HCT116 (cell line): ENCODE results near the gene GSTT4.
"Not testable (repeated sequence)": the region's sequence is repeated elsewhere in the genome, so short reads cannot be mapped to it uniquely, and the experiment has no call there.

Source experiments
- CBX3 ChIP-seq: IDR thresholded peaks from 2 replicates; pipeline ENCODE4 v1.6.1; 2012; ENCODE audit warnings: low read depth
- CEBPB ChIP-seq: IDR thresholded peaks from 2 replicates; pipeline ENCODE4 v1.6.1; 2012; ENCODE audit warnings: low read depth
- CTCF ChIP-seq, 3 experiments: fragments of 200-600 bp in 1 of 3; sonication (generic) in 1 of 3; IDR thresholded peaks in 2 of 3; conservative IDR thresholded peaks in 1 of 3; 2 replicates each; pipeline ENCODE4 v1.5.1; 2012 to 2017; ENCODE audit warnings: low read depth in 2 of 3, low read length in 2 of 3, antibody characterized with exemption in 1 of 3, borderline replicate concordance in 1 of 3, control low read depth in 1 of 3, mild to moderate bottlenecking in 1 of 3, mixed read lengths in 1 of 3, mixed run types in 1 of 3, moderate library complexity in 1 of 3; ENCODE audit not compliant: insufficient read depth in 1 of 3
- ELF1 ChIP-seq: IDR thresholded peaks from 2 replicates; pipeline ENCODE4 v1.6.1; 2012; ENCODE audit warnings: low read depth, borderline replicate concordance
- JUND ChIP-seq: IDR thresholded peaks from 2 replicates; pipeline ENCODE4 v1.6.1; 2012
- POLR2A ChIP-seq: IDR thresholded peaks from 2 replicates; pipeline ENCODE4 v1.7.0; 2011; ENCODE audit warnings: borderline replicate concordance; ENCODE audit not compliant: insufficient read depth, insufficient read length; ENCODE audit errors: extremely low read depth
- POLR2AphosphoS5 ChIP-seq: IDR thresholded peaks from 2 replicates; pipeline ENCODE4 v1.6.1; 2011; ENCODE audit warnings: mild to moderate bottlenecking, low read depth, low read length, moderate library complexity
- RAD21 ChIP-seq: IDR thresholded peaks from 2 replicates; pipeline ENCODE4 v1.6.1; 2012; ENCODE audit warnings: low read depth, mild to moderate bottlenecking
- REST ChIP-seq: IDR thresholded peaks from 2 replicates; pipeline ENCODE4 v1.6.1; 2012; ENCODE audit warnings: low read depth
- SIN3A ChIP-seq: IDR thresholded peaks from 2 replicates; pipeline ENCODE4 v1.6.1; 2012; ENCODE audit warnings: low read depth
- TCF7L2 ChIP-seq: IDR thresholded peaks from 2 replicates; pipeline ENCODE4 v1.7.0; 2011; ENCODE audit warnings: borderline replicate concordance, inconsistent platforms; ENCODE audit not compliant: insufficient read depth, insufficient read length; ENCODE audit errors: extremely low read depth
- ZNF274 ChIP-seq: fragments of 200-500 bp; sonication (Bioruptor generic); IDR thresholded peaks from 2 replicates; pipeline ENCODE4 v1.6.1; 2014; ENCODE audit warnings: mild to moderate bottlenecking, low read depth, low read length, inconsistent platforms
- TF ChIP-seq, protein P1 (sequence below): IDR thresholded peaks from 2 replicates; pipeline ENCODE4 v1.6.1; 2012

DNA sequence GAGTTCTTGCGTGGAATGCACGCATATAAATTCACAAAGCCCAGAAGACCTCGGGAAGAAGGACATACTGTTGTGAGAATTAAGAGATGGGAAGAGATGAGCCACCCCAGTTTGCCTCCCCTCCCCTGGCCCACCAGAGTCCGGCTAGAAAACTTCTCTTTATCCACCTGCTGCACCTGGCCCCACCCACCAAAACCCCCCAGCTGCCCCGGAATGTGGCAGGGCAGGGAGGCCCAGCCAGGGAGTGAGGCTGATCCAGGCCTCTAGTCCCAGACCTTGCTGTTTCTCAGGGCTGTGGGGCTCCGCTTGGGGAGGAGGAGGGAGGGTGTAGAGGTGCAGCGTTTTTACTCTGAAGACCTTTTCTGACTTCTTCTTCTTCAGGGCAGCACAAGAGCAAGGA, 24.7 kb downstream of the GSTT4 start:
- not testable (repeated sequence) for TF ChIP-seq CTCF (IDR thresholded peaks at IDR 0.05 in 2 of 3, conservative IDR thresholded peaks at IDR 0.05 in 1 of 3; ENCODE audit: borderline replicate concordance in 1 of 3, insufficient read depth in 1 of 3, low read depth in 2 of 3, low read length in 2 of 3); POLR2AphosphoS5; POLR2A; REST; TCF7L2; RAD21; ELF1; SIN3A; CBX3; JUND; ZNF274; CEBPB
- TF ChIP-seq, protein P1, sequence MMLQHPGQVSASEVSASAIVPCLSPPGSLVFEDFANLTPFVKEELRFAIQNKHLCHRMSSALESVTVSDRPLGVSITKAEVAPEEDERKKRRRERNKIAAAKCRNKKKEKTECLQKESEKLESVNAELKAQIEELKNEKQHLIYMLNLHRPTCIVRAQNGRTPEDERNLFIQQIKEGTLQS = not testable (repeated sequence)
